DND-41 (cell line): ENCODE data around the gene ZDHHC15.
"Not testable (repeated sequence)": the region's sequence is repeated elsewhere in the genome, so short reads cannot be mapped to it uniquely, and the experiment has no call there.

Experiments used
- ATAC-seq: fragments of 200-7000 bp; cut with Tn5 transposase; 3 replicates; pipeline ENCODE4 v1.9.1; 2021; ENCODE audit warnings: low read depth; ENCODE audit not compliant: insufficient read depth
- DNase-seq: peaks from one replicate; pipeline ENCODE4 v3.0.0-alpha.2; 2020
- H2AFZ ChIP-seq: 2 replicates; pipeline ENCODE4 v1.6.0; 2012; ENCODE audit warnings: low read depth, low read length
- H3K27ac ChIP-seq: 2 replicates; pipeline ENCODE4 v1.5.1; 2012; ENCODE audit warnings: low read length, inconsistent platforms
- H3K27me3 ChIP-seq: fragments of 200-600 bp; sonication (generic); 2 replicates; pipeline ENCODE4 v1.6.0; 2012; ENCODE audit warnings: low read length, mild to moderate bottlenecking, inconsistent platforms; ENCODE audit not compliant: insufficient read depth, poor library complexity
- H3K36me3 ChIP-seq: 2 replicates; pipeline ENCODE4 v1.5.1; 2012; ENCODE audit warnings: low read length, inconsistent platforms; ENCODE audit not compliant: insufficient read depth
- H3K4me1 ChIP-seq: 2 replicates; pipeline ENCODE4 v1.5.1; 2012; ENCODE audit warnings: mild to moderate bottlenecking, low read length; ENCODE audit not compliant: insufficient read depth
- H3K4me2 ChIP-seq: 2 replicates; pipeline ENCODE4 v1.6.0; 2012; ENCODE audit warnings: mild to moderate bottlenecking, moderate library complexity, low read length, inconsistent platforms; ENCODE audit not compliant: insufficient read depth
- H3K4me3 ChIP-seq, 2 experiments: fragments of 200-600 bp in 1 of 2; shearing (Covaris generic) in 1 of 2; 2 replicates each; pipeline ENCODE4 v1.5.1; 2012 to 2016; ENCODE audit warnings: inconsistent platforms in 2 of 2, low read length in 2 of 2, mild to moderate bottlenecking in 2 of 2, low read depth in 1 of 2, moderate library complexity in 1 of 2
- H3K79me2 ChIP-seq: 2 replicates; pipeline ENCODE4 v1.6.0; 2012; ENCODE audit warnings: low read length, inconsistent platforms; ENCODE audit not compliant: insufficient read depth
- H3K9ac ChIP-seq: 2 replicates; pipeline ENCODE4 v1.6.0; 2012; ENCODE audit warnings: low read depth, mild to moderate bottlenecking, inconsistent platforms, low read length, moderate library complexity
- H3K9me3 ChIP-seq: 2 replicates; pipeline ENCODE4 v1.5.1; 2012; ENCODE audit warnings: low read length, moderate library complexity, mild to moderate bottlenecking, inconsistent platforms; ENCODE audit not compliant: insufficient read depth, severe bottlenecking
- H4K20me1 ChIP-seq: 2 replicates; pipeline ENCODE4 v1.6.0; 2012; ENCODE audit warnings: low read length; ENCODE audit not compliant: insufficient read depth
- CTCF ChIP-seq: IDR thresholded peaks from 2 replicates; pipeline ENCODE4 v1.5.1; 2012; ENCODE audit warnings: borderline replicate concordance, low read length, moderate library complexity, mild to moderate bottlenecking; ENCODE audit not compliant: poor library complexity, severe bottlenecking; ENCODE audit errors: extremely low read depth
- EZH2 ChIP-seq: IDR thresholded peaks from 3 replicates; pipeline ENCODE4 v1.6.1; 2012; ENCODE audit warnings: borderline replicate concordance, low read depth, mild to moderate bottlenecking, moderate library complexity, low read length, inconsistent platforms; ENCODE audit not compliant: severe bottlenecking

Gene ZDHHC15

DNA sequence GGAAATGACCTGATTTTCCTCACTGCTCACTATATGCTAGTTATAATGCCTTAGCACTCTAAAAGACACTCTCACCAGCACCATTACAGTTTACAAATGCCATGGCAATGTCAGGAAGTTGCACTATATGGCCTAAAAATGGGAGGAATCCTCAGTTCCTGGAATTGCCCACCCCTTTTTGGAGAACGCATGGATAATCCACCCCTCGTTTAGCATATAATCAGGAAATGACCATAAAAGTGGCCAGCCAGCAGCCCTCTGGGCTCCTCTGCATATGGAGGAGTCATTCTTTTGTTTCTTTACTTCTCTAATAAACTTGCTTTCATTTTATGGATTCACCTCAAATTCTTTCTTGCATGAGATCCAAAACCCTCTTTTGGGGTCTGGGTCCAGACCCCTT is 156.0 kb downstream of the ZDHHC15 start:
- Histone ChIP-seq H3K9me3 (peaks cover 4% of the 10 kb centered on the region), H3K27me3 (no peaks in the 10 kb centered on the region), H3K9ac (no peak overlapping the region), H4K20me1 (no peaks in the 10 kb centered on the region), H3K36me3 (no peaks in the 10 kb centered on the region), H3K79me2 (no peaks in the 10 kb centered on the region), H3K4me1 (no peaks in the 10 kb centered on the region), H3K4me2 (no peak overlapping the region), H3K4me3 (no peak overlapping the region), H2AFZ (no peak overlapping the region), H3K27ac (no peak overlapping the region)
- ATAC-seq (no peak), DNase-seq (no peak)
- TF ChIP-seq EZH2 (no peak), CTCF (no peak)

DNA sequence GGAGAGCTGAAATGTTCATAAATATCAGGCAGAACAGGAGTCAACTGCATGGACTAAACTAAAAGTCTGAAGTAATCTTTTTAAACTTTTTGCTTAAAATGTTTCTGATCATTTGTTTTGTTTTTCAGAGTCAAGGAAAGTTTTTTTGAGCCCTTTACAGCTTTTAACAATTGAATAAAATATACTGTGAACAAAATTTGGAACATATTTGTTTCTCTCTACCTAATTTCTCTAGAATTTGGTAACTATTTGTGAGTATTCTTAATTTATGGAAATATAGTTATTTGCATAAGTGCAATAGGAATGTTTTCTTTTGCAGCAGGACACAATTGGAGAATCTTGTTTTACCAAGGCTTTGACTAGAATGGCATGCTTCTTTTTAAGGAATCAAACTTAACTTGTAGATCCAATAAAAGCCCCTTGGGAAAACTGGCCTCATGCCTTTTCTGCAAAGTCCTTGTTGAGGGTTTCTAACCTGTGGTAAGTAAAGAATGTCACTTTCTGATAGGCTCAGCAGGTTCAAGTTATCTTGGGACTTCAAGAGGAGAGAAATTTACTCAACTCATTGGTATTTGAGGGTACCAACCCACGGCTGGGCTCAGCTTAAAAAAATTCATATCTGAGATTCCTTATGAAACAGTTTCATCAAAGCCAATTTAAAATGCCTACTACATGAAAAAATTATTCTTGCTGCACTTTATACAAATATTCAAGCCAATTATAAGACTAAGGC is 157.4 kb downstream of the ZDHHC15 start:
- Histone ChIP-seq H3K4me2 (no peak overlapping the region), H3K27me3 (no peaks in the 10 kb centered on the region), H4K20me1 (no peaks in the 10 kb centered on the region), H3K27ac (no peak overlapping the region), H2AFZ (no peak overlapping the region), H3K4me3 (no peak overlapping the region), H3K9ac (no peak overlapping the region), H3K36me3 (no peaks in the 10 kb centered on the region), H3K79me2 (no peaks in the 10 kb centered on the region), H3K9me3 (peaks cover 4% of the 10 kb centered on the region), H3K4me1 (no peaks in the 10 kb centered on the region)
- ATAC-seq (no peak), DNase-seq (no peak)
- TF ChIP-seq EZH2 (no peak), CTCF (no peak)

DNA sequence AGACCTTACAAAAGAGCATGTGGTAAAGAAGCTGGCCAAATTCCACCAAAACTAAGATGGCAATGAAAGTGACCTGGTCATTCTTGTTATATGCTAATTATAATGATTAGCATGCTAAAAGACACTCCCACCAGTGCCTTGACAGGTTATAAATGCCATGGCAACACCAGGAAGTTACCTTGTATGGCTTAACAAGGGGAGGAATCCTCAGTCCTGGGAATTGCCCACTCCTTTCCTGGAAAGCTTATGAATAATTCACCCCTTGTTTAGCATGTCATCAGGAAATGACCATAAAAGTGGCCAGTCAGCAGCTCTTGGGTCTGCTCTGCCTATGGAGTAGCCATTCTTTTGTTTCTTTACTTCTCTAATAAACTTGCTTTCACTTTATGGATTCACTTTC is 161.0 kb downstream of the ZDHHC15 start:
- no peak overlapping the region for H2AFZ ChIP-seq
- TF ChIP-seq CTCF, result no peak
- no peak for TF ChIP-seq EZH2
- ATAC-seq (no peak), DNase-seq (no peak)
- H3K27me3 ChIP-seq, result no peaks in the 10 kb centered on the region
- no peaks in the 10 kb centered on the region for H4K20me1 ChIP-seq
- H3K4me2 ChIP-seq, result no peak overlapping the region
- no peaks in the 10 kb centered on the region for H3K4me1 ChIP-seq
- H3K9me3 ChIP-seq, result peaks cover 4% of the 10 kb centered on the region
- H3K9ac ChIP-seq, result no peak overlapping the region
- H3K79me2 ChIP-seq, result no peaks in the 10 kb centered on the region
- H3K4me3 ChIP-seq, result no peak overlapping the region
- no peaks in the 10 kb centered on the region for H3K36me3 ChIP-seq
- no peak overlapping the region for H3K27ac ChIP-seq

DNA sequence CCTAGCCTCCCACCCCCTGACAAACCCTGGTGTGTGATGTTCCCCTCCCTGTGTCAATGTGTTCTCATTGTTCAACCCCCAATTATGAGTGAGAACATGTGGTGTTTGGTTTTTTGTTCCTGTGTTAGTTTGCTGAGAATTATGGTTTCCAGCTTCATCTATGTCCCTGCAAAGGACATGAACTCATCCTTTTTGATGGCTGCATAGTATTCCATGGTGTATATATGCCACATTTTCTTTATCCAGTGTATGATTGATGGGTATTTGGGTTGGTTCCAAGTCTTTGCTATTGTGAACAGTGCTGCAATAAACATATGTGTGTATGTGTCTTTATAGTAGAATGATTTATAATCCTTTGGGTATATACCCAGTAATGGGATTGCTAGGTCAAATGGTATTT is 174.2 kb downstream of the ZDHHC15 start:
- not testable (repeated sequence) for H3K4me2 ChIP-seq, H3K4me1 ChIP-seq, H3K4me3 ChIP-seq, H3K9ac ChIP-seq, H3K79me2 ChIP-seq, H3K9me3 ChIP-seq, ATAC-seq, H3K36me3 ChIP-seq, H4K20me1 ChIP-seq, H3K27me3 ChIP-seq, H3K27ac ChIP-seq, DNase-seq, H2AFZ ChIP-seq
